ENCODE measurements around the gene SLC16A11. TPM values are rescaled to one million over a fixed set of nuclear protein-coding genes. Genes with fewer than 3 reads are reported as not detected.

The SLC16A11 gene
- total RNA-seq, 1 donor from 2014 or later = 0.47 TPM

GRCh38 chr17:7038025-7038862 lies 5.6 kb downstream of the SLC16A11 start:
- no peak for DNase-seq (ENCODE audit: low spot score)
- TF ChIP-seq, protein P1, sequence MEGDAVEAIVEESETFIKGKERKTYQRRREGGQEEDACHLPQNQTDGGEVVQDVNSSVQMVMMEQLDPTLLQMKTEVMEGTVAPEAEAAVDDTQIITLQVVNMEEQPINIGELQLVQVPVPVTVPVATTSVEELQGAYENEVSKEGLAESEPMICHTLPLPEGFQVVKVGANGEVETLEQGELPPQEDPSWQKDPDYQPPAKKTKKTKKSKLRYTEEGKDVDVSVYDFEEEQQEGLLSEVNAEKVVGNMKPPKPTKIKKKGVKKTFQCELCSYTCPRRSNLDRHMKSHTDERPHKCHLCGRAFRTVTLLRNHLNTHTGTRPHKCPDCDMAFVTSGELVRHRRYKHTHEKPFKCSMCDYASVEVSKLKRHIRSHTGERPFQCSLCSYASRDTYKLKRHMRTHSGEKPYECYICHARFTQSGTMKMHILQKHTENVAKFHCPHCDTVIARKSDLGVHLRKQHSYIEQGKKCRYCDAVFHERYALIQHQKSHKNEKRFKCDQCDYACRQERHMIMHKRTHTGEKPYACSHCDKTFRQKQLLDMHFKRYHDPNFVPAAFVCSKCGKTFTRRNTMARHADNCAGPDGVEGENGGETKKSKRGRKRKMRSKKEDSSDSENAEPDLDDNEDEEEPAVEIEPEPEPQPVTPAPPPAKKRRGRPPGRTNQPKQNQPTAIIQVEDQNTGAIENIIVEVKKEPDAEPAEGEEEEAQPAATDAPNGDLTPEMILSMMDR (IDR thresholded peaks at IDR 0.05) = no peak
- Mint-ChIP-seq H3K27ac (ENCODE audit: unreplicated experiment) (no peak overlapping the region), H3K4me3 (ENCODE audit: unreplicated experiment) (peak overlapping the region; percentile 7), H3K9me3 (ENCODE audit: low read depth) (no peaks in the 10 kb centered on the region), H3K36me3 (ENCODE audit: low read depth) (no peaks in the 10 kb centered on the region), H3K4me1 (ENCODE audit: low read depth) (peaks cover 23% of the 10 kb centered on the region), H3K27me3 (ENCODE audit: low read depth) (no peaks in the 10 kb centered on the region)

DNA sequence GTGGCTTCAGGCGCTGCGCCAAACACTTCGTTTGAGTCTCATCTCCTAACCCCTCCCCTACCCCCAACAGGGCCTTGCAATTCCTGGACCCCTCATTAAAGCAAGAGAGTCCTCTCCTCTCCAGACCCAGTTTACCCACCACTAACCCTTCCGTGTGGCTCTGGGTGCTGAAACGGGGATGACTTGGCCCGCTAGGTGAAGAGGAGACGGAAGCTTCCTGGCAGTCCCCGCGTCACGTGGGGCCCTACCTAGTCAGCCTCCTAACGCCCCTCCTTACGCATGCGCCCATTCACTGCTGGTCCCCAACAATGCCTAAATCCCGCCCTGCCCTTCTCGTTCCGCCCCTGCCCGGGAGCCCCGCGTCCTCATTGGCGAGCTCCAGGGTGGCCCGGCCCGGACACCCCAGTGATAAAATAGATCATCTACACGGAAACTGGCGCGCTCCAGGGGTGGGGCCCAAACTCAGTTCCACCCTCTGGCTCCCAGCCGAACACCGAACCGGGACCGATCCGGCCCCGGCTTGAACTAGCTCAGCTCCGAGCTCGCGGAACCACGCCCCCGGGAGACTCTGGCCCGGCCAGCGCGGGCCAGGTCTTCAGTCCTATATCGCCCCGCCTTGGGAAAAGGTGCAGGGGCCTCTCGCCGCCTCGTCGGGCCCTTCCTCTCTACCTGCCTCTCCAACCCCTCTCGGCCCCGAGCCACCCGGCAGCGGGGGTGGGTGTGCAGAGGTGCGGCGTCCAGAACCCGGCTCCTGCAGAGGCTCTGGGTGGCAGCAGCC lies 8.1 kb downstream of the SLC16A11 start, which contains the start of gene SLC16A13:
TSS of gene SLC16A13 (plus strand) at position 425 of the 778 bp plus-strand sequence. CDS start 368 bp downstream, outside the sequence.
- Mint-ChIP-seq H3K27me3 (ENCODE audit: low read depth) (no peaks in the 10 kb centered on the region), H3K4me3 (ENCODE audit: unreplicated experiment) (peak within 1 kb of the TSS; percentile 89), H3K4me1 (ENCODE audit: low read depth) (peaks cover 16% of the 10 kb centered on the region), H3K36me3 (ENCODE audit: low read depth) (no peaks in the 10 kb centered on the region), H3K27ac (ENCODE audit: unreplicated experiment) (peak within 1 kb of the TSS; percentile 89), H3K9me3 (ENCODE audit: low read depth) (no peaks in the 10 kb centered on the region)
- TF ChIP-seq, protein P1 (IDR thresholded peaks at IDR 0.05) = no peak
- no peak for DNase-seq (ENCODE audit: low spot score)

DNA sequence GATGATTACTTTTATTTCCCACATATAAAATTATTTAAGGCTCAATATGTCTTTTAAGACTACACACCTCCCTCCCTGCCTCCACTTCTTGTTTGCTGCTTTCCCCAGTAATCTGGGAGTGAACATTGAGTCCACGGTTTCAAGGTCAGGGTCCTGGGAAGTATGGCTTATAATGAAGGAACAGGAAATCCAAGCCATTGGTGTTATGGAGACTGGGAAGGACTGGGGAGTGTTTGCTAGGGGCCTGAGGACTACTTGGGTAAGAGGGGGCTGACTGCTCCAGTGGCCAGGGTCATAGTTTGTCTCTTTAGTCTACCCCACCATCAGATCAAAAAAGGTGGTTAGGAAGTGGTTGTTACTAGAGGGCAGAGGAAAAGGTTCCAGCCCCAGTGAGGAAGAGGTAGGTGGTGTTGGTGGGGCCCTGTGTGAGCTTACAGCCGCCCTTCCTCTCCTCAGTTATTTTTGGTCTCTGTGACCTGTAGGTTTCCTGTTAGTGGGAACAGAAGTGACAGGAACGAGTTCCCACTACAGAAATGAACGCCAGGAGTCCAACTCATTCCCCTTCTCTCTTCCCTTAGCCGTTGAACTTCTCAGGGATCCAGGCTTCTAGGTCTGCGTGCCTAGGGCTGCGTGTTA lies 8.8 kb downstream of the SLC16A11 start:
- H3K9me3 Mint-ChIP-seq (ENCODE audit: low read depth) = no peaks in the 10 kb centered on the region
- H3K36me3 Mint-ChIP-seq (ENCODE audit: low read depth) = no peaks in the 10 kb centered on the region
- peaks cover 16% of the 10 kb centered on the region for H3K4me1 Mint-ChIP-seq (ENCODE audit: low read depth)
- no peak for DNase-seq (ENCODE audit: low spot score)
- H3K27me3 Mint-ChIP-seq (ENCODE audit: low read depth) = no peaks in the 10 kb centered on the region
- peak overlapping the region; percentile 89 for H3K27ac Mint-ChIP-seq (ENCODE audit: unreplicated experiment)
- TF ChIP-seq, protein P1 (IDR thresholded peaks at IDR 0.05) = no peak
- peak overlapping the region; percentile 89 for H3K4me3 Mint-ChIP-seq (ENCODE audit: unreplicated experiment)

DNA sequence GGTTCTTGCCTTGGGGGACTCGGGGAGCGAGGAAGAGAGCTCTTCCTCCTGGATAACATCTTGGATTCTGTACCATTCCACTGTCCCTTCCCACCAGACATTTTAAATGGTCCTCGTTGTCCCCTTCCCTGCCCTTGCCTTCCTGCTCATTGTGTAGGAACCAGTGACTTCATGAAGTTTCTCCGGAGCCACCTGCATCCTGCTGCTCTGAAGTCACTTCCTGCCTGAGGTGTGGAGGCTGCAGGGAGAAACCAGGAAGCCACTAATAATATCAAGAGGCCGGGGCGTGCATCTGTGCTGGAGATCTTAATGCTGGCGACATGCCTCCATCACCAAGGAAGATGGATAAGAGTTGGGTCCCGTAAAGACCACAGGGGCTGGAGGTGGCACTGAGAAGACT lies 14.2 kb downstream of the SLC16A11 start:
- no peaks in the 10 kb centered on the region for H3K27me3 Mint-ChIP-seq (ENCODE audit: low read depth)
- no peaks in the 10 kb centered on the region for H3K4me1 Mint-ChIP-seq (ENCODE audit: low read depth)
- H3K27ac Mint-ChIP-seq (ENCODE audit: unreplicated experiment) = no peak overlapping the region
- DNase-seq (ENCODE audit: low spot score) = no peak
- H3K4me3 Mint-ChIP-seq (ENCODE audit: unreplicated experiment) = no peak overlapping the region
- no peaks in the 10 kb centered on the region for H3K36me3 Mint-ChIP-seq (ENCODE audit: low read depth)
- no peaks in the 10 kb centered on the region for H3K9me3 Mint-ChIP-seq (ENCODE audit: low read depth)
- TF ChIP-seq, protein P1 (IDR thresholded peaks at IDR 0.05) = no peak

DNA sequence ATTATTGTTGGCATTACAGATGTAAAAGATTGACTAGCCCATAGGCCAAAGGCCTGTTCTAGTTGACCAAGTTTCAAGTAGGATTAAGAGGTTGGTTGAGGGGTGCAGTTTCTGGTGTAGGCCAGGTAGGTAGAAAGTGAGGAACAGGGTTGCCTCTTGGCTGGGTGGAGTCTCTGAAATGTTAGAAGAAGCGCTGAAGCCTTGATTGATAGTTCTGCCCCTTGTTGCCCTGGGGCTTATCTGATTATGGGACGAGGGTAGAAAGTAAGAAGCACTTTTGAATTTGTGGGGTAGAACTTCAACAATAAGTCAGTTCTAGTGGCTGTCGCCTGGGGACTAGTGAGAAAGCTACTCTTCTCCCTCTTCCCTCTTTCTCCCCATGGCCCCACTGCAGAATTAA lies 14.8 kb downstream of the SLC16A11 start:
- Mint-ChIP-seq H3K36me3 (ENCODE audit: low read depth) (no peaks in the 10 kb centered on the region), H3K9me3 (ENCODE audit: low read depth) (no peaks in the 10 kb centered on the region), H3K4me3 (ENCODE audit: unreplicated experiment) (no peak overlapping the region), H3K27me3 (ENCODE audit: low read depth) (no peaks in the 10 kb centered on the region), H3K27ac (ENCODE audit: unreplicated experiment) (no peak overlapping the region), H3K4me1 (ENCODE audit: low read depth) (no peaks in the 10 kb centered on the region)
- DNase-seq (ENCODE audit: low spot score) = no peak
- TF ChIP-seq, protein P1 (IDR thresholded peaks at IDR 0.05) = no peak

Measured in chondrocyte (in vitro differentiated cells).